ENCODE data around the gene ALDH3B2. TPM values are rescaled to one million over a fixed set of nuclear protein-coding genes. Genes with fewer than 3 reads are reported as not detected.

The ALDH3B2 gene
- polyA plus RNA-seq, 1 of the 3 experiments (the other 2 are of a cell fraction): not detected

DNA sequence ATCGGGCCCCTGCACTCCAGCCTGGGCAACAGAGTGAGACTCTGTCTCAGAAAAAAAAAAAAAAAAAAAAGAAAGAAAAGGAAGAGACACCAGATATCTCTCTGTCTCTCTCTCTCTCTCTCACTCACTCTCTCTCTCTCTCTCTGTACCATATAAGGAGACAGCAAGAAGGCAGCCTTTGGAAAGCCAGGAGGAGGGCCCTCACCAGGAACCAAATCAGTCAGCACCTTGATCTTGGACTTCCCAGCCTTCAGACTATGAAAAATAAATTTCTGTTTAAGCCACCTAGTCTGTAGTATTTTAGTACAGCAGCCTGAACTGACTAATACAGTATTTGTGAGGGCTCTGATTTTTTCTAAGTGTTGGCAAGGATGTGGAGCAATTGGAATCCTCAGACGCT, 13.6 kb upstream of the ALDH3B2 start:
- Histone ChIP-seq H3K27ac (ENCODE audit: low read depth in 2 of 2, low read length in 1 of 2) (no peak overlapping the region), H3K27me3 (ENCODE audit: insufficient read depth) (peaks cover 16% of the 10 kb centered on the region; the same call in 1 of the 2 replicates), H3K4me1 (ENCODE audit: control insufficient read depth in 1 of 2, insufficient read depth in 2 of 2, low read depth in 1 of 2, low read length in 1 of 2) (no peaks in the 10 kb centered on the region), H3K9me3 (no peaks in the 10 kb centered on the region), H3K79me2 (ENCODE audit: insufficient read depth) (no peaks in the 10 kb centered on the region), H3K9ac (no peak overlapping the region), H2AFZ (ENCODE audit: low read depth) (no peak overlapping the region), H3K9me2 (no peaks in the 10 kb centered on the region), H3K36me3 (replicated peaks in 1 of 2; ENCODE audit: control insufficient read depth in 1 of 2, insufficient read depth in 2 of 2, low read length in 1 of 2) (no peaks in the 10 kb centered on the region), H3K4me2 (no peak overlapping the region), H4K20me1 (ENCODE audit: insufficient read depth) (no peaks in the 10 kb centered on the region), H3F3A (replicated peaks; ENCODE audit: insufficient read depth) (no peaks in the 10 kb centered on the region), H3K4me3 (ENCODE audit: low read depth in 2 of 2, low read length in 1 of 2) (no peak overlapping the region)
- no peak for DNase-seq
- POLR2A ChIA-PET: no interaction called here
- 43% methylated on average over 2 of the region's 2 CpGs for WGBS (ENCODE audit: low lambda C conversion rate)
- TF ChIP-seq, protein P1, sequence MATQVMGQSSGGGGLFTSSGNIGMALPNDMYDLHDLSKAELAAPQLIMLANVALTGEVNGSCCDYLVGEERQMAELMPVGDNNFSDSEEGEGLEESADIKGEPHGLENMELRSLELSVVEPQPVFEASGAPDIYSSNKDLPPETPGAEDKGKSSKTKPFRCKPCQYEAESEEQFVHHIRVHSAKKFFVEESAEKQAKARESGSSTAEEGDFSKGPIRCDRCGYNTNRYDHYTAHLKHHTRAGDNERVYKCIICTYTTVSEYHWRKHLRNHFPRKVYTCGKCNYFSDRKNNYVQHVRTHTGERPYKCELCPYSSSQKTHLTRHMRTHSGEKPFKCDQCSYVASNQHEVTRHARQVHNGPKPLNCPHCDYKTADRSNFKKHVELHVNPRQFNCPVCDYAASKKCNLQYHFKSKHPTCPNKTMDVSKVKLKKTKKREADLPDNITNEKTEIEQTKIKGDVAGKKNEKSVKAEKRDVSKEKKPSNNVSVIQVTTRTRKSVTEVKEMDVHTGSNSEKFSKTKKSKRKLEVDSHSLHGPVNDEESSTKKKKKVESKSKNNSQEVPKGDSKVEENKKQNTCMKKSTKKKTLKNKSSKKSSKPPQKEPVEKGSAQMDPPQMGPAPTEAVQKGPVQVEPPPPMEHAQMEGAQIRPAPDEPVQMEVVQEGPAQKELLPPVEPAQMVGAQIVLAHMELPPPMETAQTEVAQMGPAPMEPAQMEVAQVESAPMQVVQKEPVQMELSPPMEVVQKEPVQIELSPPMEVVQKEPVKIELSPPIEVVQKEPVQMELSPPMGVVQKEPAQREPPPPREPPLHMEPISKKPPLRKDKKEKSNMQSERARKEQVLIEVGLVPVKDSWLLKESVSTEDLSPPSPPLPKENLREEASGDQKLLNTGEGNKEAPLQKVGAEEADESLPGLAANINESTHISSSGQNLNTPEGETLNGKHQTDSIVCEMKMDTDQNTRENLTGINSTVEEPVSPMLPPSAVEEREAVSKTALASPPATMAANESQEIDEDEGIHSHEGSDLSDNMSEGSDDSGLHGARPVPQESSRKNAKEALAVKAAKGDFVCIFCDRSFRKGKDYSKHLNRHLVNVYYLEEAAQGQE (IDR thresholded peaks at IDR 0.05; ENCODE audit: low read depth, low read length): no peak
- TF ChIP-seq JUND (IDR thresholded peaks at IDR 0.05) (no peak), MEF2A (IDR thresholded peaks at IDR 0.05; ENCODE audit: borderline replicate concordance, low read depth) (no peak), USF2 (IDR thresholded peaks at IDR 0.05; ENCODE audit: borderline replicate concordance, low read depth, low read length) (no peak), ELF1 (IDR thresholded peaks at IDR 0.05) (no peak), CHD2 (IDR thresholded peaks at IDR 0.05; ENCODE audit: low read length, partially characterized antibody) (no peak), RCOR1 (IDR thresholded peaks at IDR 0.05; ENCODE audit: low read length) (no peak), SMC3 (IDR thresholded peaks at IDR 0.05; ENCODE audit: low read depth, low read length) (no peak), TAF1 (IDR thresholded peaks at IDR 0.05; ENCODE audit: borderline replicate concordance, low read depth, low read length) (no peak), MAX (IDR thresholded peaks at IDR 0.05; ENCODE audit: low read depth) (no peak), USF1 (IDR thresholded peaks at IDR 0.05; ENCODE audit: borderline replicate concordance, low read depth) (no peak), EZH2phosphoT487 (IDR thresholded peaks at IDR 0.05; ENCODE audit: borderline replicate concordance, low read depth) (no peak), CTCF (IDR thresholded peaks at IDR 0.05) (no peak), NRF1 (IDR thresholded peaks at IDR 0.05; ENCODE audit: low read depth, low read length) (no peak), EP300 (IDR thresholded peaks at IDR 0.05; ENCODE audit: borderline replicate concordance in 1 of 2, low read depth in 1 of 2, low read length in 1 of 2) (no peak)
- TF ChIP-seq, protein P2, sequence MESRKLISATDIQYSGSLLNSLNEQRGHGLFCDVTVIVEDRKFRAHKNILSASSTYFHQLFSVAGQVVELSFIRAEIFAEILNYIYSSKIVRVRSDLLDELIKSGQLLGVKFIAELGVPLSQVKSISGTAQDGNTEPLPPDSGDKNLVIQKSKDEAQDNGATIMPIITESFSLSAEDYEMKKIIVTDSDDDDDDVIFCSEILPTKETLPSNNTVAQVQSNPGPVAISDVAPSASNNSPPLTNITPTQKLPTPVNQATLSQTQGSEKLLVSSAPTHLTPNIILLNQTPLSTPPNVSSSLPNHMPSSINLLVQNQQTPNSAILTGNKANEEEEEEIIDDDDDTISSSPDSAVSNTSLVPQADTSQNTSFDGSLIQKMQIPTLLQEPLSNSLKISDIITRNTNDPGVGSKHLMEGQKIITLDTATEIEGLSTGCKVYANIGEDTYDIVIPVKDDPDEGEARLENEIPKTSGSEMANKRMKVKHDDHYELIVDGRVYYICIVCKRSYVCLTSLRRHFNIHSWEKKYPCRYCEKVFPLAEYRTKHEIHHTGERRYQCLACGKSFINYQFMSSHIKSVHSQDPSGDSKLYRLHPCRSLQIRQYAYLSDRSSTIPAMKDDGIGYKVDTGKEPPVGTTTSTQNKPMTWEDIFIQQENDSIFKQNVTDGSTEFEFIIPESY (IDR thresholded peaks at IDR 0.05; ENCODE audit: borderline replicate concordance, low read depth): no peak
- TF ChIP-seq, protein P3, sequence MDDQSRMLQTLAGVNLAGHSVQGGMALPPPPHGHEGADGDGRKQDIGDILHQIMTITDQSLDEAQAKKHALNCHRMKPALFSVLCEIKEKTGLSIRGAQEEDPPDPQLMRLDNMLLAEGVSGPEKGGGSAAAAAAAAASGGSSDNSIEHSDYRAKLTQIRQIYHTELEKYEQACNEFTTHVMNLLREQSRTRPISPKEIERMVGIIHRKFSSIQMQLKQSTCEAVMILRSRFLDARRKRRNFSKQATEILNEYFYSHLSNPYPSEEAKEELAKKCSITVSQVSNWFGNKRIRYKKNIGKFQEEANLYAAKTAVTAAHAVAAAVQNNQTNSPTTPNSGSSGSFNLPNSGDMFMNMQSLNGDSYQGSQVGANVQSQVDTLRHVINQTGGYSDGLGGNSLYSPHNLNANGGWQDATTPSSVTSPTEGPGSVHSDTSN (IDR thresholded peaks at IDR 0.05): no peak
- CTCF ChIA-PET: no interaction called here

All from SK-N-SH (cell line).